GM18520 (cell line): ENCODE data around the gene ATAD3B.
"Not testable (repeated sequence)": the region's sequence is repeated elsewhere in the genome, so short reads cannot be mapped to it uniquely, and the experiment has no call there.

ENCODE experiments used
- ATAC-seq: cut with Tn5 transposase; IDR thresholded peaks from one replicate; pipeline ENCODE4 v1.9.1; 2021; ENCODE audit not compliant: unreplicated experiment

ATAD3B gene

DNA sequence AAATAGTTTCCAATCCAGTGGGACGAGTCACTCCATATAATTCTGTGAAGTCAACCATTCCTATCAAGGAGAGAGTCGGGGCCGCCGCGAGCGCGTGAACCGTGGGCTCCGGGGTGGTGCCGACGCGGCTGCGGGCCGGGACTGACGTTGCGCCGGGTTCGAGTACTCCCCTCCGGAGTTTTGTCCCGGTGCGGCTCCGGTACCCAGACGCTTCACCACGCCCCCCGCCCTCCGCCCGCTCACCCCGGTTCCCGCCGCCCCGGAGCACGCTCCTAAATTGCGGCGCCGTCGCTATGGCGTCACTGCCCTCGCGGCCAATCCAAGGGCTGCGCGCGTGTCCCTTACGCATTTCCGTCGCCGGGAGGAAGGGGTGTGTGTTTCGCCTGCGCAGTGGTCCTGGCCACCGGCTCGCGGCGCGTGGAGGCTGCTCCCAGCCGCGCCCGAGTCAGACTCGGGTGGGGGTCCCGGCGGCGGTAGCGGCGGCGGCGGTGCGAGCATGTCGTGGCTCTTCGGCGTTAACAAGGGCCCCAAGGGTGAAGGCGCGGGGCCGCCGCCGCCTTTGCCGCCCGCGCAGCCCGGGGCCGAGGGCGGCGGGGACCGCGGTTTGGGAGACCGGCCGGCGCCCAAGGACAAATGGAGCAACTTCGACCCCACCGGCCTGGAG lies at the start of gene ATAD3B:
ATAD3B (plus strand) TSS at position 377 of the 664 bp plus-strand sequence; CDS start at position 497, 120 bp downstream.
- peak; percentile 86 for ATAC-seq

GRCh38 chr1:1421907-1422464 lies 49.6 kb upstream of the ATAD3B start:
- ATAC-seq = no peak

DNA sequence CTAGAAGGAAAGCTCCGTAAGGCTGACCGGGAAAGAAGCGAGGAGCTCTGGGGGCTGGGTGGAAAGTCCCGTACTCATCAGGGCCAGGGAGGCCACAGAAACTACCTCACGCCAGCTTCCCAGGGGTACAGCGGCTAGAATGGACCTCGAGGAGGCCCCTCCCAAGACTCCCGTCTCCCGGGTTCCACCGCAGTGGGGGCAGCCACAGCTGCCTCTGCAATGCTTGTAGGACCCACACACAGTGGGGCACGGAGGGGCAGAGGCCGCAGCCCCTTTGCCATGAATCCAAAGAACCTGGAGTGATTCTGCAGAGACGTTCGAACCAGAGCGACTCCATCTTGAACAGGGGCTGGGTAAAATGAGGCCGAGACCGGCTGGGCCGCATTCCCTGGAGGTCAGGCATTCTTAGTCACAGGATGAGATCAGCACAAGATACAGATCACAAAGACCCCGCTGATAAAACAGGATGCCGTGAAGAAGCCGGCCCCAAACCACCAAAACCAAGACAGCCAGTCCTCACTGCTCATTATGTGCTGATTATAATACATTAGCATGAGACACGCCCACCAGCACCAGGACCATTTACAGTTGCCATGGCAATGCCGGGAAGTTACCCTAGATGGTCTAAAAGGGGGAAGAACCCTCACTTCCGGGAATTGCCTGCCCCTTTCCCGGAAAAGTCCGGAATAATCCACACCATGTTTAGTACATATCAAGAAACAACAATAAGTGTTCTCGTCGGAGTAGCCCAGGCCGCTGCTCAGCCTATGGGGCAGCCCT lies 48.9 kb upstream of the ATAD3B start:
- no peak for ATAC-seq

DNA sequence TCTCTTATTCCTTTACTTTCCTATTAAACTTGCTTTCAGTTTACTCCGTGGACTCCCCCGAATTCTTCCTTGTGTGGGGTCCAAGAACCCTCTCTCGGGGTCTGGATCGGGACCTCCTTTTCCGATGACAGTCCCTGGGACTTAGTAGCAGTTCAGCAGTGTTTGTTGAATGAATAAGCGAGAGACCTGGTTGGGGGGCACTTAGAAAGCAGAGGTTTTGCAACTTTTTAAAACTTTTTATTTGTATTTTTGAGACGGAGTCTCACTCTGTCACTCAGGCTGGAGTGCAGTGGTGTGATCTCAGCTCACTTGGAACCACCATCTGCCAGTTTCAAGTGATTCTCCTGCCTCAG lies 48.3 kb upstream of the ATAD3B start:
- ATAC-seq = no peak

DNA sequence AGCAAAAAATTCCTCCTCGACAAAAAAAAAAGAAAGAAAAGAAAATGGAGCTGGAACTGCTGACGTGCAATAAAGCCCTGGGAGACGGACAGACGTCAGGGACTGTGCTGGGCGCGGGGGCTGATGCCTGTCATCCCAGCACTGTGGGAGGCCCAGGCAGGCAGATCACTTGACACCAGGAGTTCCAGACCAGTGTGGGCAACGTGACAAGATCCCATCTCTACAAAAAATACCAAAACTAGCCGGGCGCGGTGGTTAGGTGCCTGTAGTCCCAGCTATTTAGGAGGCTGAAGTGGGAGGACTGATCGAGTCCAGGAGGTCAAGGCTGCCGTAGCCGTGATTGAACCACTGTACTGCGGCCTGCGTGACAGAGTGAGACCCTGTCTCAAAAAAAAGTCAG lies 46.9 kb upstream of the ATAD3B start:
- ATAC-seq = no peak

DNA sequence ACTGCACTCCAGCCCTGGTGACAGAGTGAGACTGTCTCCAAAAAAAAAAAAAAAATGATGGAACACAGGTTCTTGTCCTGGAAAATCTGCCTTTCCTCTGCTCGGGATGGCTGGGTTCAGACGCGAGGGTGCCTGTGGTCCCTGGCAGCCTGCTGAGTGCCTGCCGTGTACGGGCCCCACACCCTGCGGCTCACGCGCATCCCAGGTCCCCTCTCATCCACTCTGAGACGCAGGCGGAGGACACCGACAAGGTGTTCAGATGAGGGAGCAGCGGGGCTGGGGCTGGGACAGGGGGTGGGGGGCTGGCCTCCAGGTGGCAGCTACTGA lies 46.2 kb upstream of the ATAD3B start:
- ATAC-seq = no peak

GRCh38 chr1:1425753-1426495 lies 45.6 kb upstream of the ATAD3B start:
- no peak for ATAC-seq

- no peak for ATAC-seq
Observed at GRCh38 chr1:1426496-1427105, 45.0 kb upstream of the ATAD3B start.

DNA sequence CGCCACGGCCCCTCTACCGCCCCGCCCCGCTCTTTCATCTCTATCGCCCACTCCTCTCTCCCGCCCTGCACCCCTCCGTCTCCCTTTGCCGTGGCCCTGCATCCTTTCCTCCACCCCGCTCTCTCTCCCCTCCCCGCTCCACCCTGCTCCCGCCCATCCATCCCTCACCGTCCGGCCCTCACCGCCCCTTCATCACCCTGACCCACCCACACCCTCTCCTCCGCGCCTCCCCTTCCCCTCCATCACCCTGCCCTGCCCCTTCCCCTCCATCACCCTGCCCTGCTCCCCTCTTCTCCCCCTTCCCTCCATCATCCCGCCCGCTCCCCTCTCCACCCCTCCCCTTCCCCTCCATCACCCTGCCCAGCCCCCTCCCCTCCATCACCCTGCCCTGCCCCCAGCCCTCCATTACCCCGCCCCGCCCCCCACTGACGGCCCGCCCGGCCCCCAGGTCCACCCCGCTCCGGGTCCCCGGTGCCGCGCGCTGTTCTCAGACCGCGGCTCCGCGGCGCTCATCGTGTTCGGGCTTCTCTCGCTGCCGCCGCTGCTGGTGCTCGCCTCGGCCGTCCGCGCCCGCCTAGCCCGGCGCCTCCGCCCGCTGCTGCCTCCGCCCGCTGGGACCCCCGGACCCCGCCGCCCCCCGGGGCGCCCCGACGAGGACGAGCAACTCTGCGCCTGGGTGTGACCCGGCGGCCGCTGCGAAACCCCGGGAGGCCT lies 44.3 kb upstream of the ATAD3B start:
- ATAC-seq = no peak

DNA sequence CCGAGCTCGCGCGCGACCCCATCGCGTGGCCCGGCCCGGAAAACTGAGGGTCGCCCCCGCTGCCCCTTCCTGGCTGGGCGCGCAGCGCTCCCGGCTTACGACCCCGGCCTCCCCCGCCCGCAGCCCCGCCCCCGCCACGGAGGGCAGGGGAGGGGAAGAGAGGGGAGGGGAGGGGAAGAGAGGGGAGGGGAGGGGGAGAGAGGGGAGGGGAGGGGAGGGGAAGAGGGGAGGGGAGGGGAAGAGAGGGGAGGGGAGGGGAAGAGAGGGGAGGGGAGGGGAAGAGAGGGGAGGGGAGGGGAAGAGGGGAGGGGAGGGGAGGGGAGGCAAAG lies 43.8 kb upstream of the ATAD3B start:
- no peak for ATAC-seq

GRCh38 chr1:1428174-1428573 lies 43.4 kb upstream of the ATAD3B start:
- ATAC-seq = no peak

GRCh38 chr1:1428967-1429366 lies 42.6 kb upstream of the ATAD3B start:
- ATAC-seq = not testable (repeated sequence)

DNA sequence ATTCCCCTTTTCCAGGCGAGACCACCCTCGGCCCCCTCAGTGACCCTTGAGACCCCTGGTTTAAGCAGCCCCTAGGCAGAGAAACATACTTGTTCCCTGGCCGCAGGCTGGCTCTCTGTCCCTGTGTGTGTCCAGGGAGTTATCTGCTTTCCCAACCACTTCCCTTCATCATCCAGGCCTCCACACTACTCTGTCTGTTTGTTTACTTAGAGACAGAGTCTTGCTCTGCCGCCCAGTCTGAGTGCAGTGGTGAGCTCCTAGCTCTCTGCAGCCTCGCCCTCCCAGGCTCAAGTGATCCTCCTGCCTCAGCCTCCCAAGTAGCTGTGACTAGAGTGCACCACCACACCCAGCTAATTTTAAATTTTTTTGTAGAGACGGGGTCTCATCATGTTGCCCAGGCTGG lies 41.9 kb upstream of the ATAD3B start:
- no peak for ATAC-seq

DNA sequence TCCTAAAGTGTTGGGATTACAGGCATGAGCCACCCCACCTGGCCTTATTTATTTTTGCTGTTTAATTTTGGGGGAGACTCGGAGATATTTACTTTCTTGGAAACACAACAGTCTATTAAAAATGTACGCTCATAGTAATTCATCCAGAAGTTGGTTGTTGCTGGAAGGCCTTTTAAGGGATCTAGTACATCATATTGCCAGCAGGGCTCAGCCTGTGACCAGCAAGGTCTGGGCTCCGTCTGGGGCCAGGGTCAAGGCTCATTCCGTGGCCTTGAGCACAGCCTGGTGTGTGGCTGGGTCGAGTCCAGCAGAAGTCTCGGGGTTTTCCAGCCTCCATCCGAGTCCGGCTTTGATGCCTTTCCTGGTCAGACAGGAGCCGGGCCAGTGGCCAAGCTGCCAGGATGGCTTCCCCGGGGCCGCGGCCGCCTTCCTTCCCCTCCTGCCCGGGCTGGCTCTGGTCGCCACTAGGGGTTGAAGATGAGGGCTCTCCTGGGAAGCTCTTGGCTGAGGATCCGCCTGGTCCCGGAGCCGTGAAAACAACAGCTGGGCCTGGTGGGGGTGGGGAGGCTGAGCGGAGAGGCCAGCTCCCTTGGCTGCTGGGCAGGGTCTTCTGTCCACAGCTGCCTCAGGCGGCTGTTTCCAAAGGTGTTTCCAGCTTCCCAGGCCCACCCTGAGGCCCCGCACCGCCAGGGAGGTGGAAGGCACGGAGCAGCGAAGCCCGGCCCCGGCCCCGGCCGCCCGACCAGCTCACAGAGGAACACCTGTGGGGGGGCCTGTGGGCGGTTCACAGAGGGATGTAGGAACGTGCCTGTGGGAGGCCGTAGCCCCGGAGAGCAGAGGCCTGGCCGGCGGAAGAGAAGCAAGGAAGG lies 41.2 kb upstream of the ATAD3B start:
- ATAC-seq = no peak

- ATAC-seq = no peak
Observed at GRCh38 chr1:1430992-1431844, 40.3 kb upstream of the ATAD3B start.

DNA sequence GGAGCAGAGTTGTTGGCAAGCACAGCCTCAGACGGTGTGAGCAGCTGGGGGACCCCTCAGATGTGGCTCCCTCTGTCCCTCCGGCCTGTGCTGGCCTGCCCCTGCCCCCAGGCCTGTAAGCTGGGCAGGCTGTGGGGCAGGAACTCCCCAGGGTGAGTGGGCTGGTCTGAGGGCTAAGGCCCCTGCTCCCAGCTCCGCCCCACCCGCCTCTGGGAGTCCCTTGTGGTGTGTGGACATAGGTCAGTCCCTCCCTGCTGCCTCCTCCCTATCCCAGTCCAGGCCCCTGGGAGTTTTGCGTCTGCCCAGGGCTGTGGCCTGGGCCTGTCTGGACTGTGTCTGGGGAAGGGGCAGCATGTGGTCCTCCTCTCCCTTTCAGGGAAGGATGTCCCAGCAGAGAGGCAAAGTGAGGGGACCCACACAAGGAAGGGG lies 39.7 kb upstream of the ATAD3B start:
- ATAC-seq = no peak

DNA sequence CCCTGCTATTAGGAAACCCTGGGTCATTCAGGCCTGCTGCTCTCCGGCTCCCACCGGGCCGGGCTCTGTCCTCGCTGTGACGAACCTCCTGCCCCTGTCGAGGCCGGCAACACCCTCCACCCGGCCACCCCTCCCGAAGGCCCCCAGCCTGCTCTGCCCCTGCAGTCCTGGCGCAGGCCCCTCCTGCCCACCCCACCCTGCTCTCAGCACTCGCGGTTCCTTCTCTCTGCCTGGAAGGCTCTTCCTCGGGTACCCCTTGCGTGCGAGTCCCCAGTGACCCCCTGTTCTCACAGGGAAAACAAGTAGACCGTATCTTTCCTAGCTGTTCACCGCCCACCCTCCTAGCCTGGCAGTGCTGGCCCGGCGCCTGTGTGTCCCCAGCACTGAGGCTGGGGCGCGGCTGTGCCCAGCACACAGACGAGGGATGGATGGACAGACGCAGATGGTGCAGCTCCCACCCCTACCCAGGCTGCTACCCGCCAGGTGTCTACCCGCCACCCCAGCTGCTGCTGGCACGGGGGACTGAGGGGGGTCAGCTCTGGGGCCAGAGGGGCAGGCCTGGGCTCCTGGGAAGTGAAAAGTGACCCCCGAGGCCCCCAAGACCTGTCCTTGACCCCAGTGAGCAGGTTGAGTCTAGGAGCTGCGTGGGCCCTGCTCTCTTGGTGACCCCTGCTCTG lies 39.2 kb upstream of the ATAD3B start:
- no peak for ATAC-seq
